GM18873 (cell line): ENCODE results near the gene IKZF1.

ENCODE experiments used
- ATAC-seq: cut with Tn5 transposase; IDR thresholded peaks from one replicate; pipeline ENCODE4 v1.9.1; 2021; ENCODE audit warnings: mild to moderate bottlenecking, moderate library complexity, moderate number of reproducible peaks; ENCODE audit not compliant: unreplicated experiment, low FRiP score

The IKZF1 gene

GRCh38 chr7:50351267-50351666, 46.8 kb downstream of the IKZF1 start:
- no peak for ATAC-seq

- peak; percentile 91 for ATAC-seq
These were observed 47.8 kb downstream of the IKZF1 start for GRCh38 chr7:50352282-50352681.

GRCh38 chr7:50352751-50353150, 48.2 kb downstream of the IKZF1 start:
- ATAC-seq: no peak

GRCh38 chr7:50353201-50353600, 48.7 kb downstream of the IKZF1 start:
- no peak for ATAC-seq

GRCh38 chr7:50353894-50354595, 49.5 kb downstream of the IKZF1 start:
- no peak for ATAC-seq

- no peak for ATAC-seq
These were observed 51.3 kb downstream of the IKZF1 start for GRCh38 chr7:50355817-50356178.

- ATAC-seq: no peak
These were observed 51.9 kb downstream of the IKZF1 start for GRCh38 chr7:50356212-50356944.

- no peak for ATAC-seq
These were observed 52.4 kb downstream of the IKZF1 start for GRCh38 chr7:50356945-50357268.

GRCh38 chr7:50357426-50357825, 52.9 kb downstream of the IKZF1 start:
- ATAC-seq: no peak

GRCh38 chr7:50358041-50358705, 53.7 kb downstream of the IKZF1 start:
- ATAC-seq: no peak

- no peak for ATAC-seq
These were observed 54.3 kb downstream of the IKZF1 start for GRCh38 chr7:50358779-50359178.

- no peak for ATAC-seq
These were observed 54.9 kb downstream of the IKZF1 start for GRCh38 chr7:50359258-50359994.

- ATAC-seq: no peak
These were observed 55.7 kb downstream of the IKZF1 start for GRCh38 chr7:50359995-50360925.

GRCh38 chr7:50362142-50362541, 57.6 kb downstream of the IKZF1 start:
- ATAC-seq: no peak

- ATAC-seq: no peak
These were observed 58.3 kb downstream of the IKZF1 start for GRCh38 chr7:50362712-50363282.

- ATAC-seq: no peak
These were observed 59.0 kb downstream of the IKZF1 start for GRCh38 chr7:50363327-50364060.

GRCh38 chr7:50364645-50365044, 60.1 kb downstream of the IKZF1 start:
- ATAC-seq: no peak

- no peak for ATAC-seq
These were observed 61.8 kb downstream of the IKZF1 start for GRCh38 chr7:50366311-50366710.

- ATAC-seq: no peak
These were observed 62.6 kb downstream of the IKZF1 start for GRCh38 chr7:50367100-50367499.
